Stimulated activated CD8-positive, alpha-beta memory T cell treated with anti-CD3 and anti-CD28 coated beads, Interleukin-4, amount 100 ng/mL, for 48 hours (primary cell): ENCODE data around the gene ENPP3.
"Not testable (repeated sequence)": the region's sequence is repeated elsewhere in the genome, so short reads cannot be mapped to it uniquely, and the experiment has no call there.

Source experiments
- DNase-seq: peaks from one replicate; pipeline ENCODE4 v3.0.0-alpha.2; 2020

ENPP3 gene

DNA sequence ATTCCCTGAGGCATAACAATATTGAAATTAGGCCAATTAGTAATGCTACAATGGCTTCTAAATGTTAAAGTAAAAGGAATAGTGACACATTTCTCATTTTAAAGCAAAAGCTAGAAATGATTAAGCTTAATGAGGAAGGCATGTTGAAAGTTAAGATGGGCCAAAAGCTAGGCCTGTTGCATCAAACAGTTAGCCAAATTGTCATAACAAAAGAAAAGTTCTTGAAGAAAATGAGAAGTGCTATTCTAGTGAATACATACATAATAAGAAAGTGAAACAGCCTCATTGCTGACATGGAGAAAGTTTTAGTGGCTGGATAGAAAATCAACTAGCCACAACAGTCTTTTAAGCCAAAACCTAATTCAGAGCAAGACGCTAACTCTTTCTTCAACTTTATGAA, 51.2 kb downstream of the ENPP3 start:
- no peak for DNase-seq

DNA sequence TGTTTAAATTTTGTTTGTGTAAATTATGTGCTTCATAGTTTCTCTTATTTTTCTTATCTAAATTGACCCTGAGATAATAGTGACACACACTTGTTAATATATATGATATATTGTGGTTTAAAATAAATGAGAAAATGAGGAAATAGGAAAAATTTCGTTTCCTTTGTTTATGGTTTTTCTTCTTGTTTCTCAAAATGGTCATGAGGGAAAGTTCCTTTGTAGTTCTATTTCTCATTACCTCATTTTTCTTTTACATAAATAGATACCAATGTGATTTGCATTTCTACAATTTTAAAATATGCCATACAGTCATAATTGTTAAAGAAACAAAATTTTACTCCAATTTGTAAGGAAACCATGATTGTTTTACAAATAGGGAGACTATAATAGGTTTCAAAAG, 54.9 kb downstream of the ENPP3 start:
- DNase-seq, result no peak

DNA sequence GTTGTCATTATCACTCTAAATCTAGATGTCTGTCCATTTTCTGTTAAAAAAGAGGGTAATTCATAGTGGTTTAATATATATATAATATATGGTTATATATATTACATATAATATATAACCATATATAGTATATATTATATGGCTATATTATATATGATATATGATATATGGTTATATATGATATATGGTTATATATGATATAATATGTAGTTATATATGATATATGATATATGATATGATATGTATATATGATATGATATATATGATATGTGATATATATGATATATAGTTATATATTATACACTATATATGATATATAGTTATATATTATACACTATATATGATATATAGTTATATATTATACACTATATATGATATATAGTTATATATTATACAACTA, 55.5 kb downstream of the ENPP3 start:
- DNase-seq, result no peak

DNA sequence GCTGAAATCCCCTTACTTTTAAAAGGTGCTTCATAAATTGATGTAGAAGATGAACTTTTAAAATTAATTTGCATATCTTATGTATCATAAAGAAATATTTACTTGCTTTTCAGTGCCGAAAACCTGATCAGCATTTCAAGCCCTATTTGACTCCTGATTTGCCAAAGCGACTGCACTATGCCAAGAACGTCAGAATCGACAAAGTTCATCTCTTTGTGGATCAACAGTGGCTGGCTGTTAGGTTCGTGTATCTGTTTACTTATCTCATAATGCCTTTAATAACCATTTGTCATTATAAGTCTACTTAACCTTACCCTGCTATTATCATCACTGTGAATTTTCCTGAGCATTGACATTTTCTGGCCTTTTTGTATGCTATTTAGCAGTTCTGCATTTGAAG, 56.3 kb downstream of the ENPP3 start:
- DNase-seq, result no peak

DNA sequence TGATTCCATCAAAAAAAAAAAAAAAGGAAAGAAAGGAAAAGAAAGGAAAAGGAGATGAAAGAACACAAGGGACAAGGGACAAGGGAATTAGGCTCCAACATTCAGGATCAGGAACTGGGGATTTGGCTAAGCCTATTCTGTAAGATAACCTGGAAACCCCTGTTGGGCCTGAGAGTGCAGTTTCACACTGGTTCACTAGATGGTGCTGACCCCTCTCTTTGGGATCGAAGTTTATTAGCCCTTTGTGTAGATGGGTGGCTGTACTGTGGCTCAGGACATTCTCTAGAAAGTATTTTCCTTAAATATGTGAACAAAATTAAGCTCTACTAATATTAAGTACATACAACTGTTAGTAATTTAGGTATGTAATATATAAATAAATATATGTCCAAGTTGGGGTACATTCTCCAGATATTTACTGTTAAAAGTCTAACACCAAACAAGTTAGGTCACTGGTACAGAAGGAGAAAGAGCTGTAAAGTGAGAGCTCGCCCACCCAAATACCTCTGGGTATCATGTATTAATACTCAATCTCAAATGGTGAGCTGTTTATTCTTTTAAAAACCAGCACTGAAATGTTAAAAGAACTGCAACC, 57.8 kb downstream of the ENPP3 start:
- peak; percentile 57 for DNase-seq

DNA sequence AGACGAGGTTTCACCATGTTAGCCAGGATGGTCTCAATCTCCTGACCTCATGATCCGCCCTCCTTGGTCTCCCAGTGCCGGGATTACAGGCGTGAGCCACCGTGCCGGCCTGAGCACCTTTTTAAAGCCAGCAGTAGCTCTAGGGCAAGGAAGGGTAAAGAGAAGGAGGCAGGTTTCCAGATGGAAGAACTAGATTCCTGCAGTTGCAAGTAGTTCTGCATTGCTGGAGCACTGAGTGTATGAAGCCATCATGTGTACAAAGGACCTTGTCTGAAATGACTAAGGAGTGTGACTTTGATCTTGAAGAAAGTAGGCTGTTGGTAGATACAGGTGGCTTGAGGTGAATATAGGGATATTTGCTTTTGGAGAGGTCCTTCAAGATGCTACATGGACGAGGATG, 59.9 kb downstream of the ENPP3 start:
- DNase-seq, result no peak

DNA sequence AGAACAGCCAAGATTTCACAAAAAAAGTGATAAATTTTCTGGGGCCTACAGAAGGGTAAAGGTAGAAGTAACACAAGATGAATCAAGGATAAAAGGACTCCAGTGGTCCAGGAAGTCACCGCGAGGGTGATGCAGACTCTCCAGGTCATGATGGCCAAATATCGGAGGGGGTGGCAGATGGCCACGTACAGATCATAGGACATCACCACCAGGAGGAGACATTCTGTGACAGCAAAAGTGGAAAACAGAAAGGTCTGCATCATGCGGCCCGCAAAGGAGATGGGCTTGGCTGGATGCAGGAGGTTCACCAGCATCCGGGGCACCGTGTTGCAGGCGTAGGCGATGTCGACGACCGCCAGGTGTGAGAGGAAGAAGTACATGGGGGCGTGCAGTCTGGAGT, 63.7 kb downstream of the ENPP3 start:
- not testable (repeated sequence) for DNase-seq

DNA sequence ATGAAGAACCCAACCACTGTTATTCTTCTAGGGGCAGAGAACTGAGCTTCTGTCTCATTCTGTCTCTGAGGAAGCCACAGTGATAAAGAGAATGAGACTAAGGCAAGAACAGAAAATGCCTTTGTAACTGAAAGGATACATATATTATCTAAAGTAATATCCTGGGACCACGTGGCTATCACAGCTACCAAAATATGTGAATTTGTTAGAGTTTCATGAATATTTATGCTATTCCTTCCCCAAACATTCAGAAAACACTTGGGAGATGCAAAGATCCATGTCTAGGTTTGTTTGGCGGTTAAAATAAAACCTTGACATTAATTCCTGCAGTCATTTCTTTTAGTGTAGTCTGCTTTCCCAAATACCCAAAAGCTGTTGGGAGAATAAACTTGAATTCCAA, 66.8 kb downstream of the ENPP3 start:
- DNase-seq, result not testable (repeated sequence)

DNA sequence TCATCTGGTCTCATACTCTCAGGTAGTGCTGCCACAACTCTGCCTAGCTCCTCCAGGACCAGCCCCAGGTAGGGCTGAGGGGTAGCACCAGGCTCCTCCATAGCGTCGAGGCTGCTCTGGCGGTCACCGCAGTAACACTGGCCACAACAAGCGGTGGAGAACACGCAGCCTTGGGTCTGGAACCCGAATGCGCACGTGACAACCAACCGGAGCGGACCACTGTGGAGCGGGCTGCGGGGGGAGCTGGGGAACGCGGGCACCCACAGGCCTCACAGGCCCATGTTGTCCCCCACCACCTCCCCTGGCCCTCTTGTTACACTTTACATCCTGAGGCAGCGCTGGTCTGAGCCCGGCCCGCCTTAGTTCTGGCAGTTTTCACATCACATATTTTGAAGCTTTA, 73.8 kb downstream of the ENPP3 start, which contains the start of gene CTAGE9:
TSS of gene CTAGE9 (minus strand) at position 101 of the 400 bp plus-strand sequence. CDS start at position 101, 0 bp downstream.
- DNase-seq, result not testable (repeated sequence)

DNA sequence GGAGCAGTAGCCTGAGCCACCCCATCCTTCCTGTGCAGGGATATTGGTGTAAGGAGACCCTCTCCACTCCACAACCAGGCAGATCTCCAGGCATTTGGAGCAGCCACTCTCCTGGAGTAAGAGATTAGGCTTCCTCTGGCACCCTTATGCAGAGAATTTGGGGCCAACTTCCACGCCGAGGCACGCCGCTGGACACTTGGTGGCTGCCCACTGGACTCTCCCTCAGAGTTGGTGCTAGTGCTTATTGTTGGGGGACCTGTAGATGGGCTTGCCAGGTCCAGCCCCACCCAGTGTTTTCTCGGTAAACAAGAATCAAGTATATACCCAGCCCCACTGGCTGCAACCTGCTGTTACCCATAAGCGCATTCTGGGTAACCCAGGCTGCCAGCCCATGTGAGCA, 78.5 kb downstream of the ENPP3 start:
- not testable (repeated sequence) for DNase-seq

DNA sequence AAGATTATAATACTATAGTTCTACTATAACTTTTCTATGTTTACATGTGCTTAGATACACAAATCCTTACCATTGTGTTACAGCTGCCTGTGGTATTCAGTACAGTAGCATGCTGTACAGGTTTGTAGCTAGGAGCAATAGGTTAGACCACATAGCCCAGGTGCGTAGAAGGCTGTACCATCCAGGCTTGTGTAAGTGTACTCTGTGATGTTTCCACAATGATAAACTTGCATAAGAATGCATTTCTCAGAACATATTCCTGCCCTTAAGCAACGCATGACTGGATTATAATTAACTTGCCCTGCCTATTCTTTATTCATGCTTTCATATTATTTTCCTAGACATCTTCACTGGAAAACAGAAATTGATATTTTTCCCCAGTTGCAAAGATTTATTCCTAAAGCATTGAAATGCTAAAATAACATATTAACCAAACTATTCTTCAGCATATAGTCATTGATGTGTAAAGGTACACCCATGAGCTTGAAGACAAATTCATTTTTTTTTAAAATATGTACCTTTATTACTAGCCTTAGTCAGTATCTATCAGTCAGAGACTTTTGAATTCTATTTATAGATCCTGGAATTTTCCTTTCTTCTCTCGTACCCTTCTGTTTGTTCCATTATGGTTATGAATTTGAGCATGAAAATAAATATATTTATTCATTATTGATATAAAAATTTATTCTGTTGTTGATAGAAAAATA, 80.9 kb downstream of the ENPP3 start:
- no peak for DNase-seq

DNA sequence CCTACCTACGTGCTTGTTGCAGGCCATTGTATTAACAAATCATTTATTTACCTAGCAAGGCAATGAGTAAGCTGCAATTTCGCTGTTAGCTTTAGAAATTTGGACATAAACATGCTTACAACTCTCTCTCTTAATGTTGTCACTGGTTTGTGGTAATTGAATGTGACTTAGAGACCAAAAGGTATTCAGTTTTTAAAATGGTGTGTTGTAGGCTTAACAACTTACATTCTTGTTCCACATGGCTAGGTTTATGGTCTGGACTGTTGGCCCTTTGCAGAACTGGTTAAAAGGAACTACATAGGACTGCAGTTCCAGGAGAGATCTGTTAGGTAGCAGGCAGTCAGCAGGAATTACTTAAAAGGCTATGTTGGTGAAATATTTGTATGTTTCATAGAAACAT, 84.1 kb downstream of the ENPP3 start:
- DNase-seq, result no peak

DNA sequence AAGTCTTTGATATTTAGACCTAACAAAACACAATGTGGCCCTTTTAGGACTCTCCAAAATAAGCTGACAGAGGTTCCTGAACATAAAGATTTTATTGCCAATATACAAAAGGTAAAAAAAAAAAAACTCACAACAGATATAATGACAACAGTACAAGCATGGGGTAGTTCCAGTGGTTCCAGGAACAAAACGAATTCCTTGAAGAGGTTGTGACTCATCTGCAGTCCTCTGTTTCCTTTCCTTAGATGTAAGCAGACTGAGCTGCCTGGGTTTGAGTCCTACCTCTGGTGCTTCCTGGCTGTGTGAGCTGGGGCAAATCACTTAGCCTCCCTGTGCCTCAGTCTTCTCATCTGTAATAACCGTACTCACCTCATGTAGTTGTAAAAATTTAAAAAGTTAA, 87.0 kb downstream of the ENPP3 start:
- DNase-seq, result no peak

DNA sequence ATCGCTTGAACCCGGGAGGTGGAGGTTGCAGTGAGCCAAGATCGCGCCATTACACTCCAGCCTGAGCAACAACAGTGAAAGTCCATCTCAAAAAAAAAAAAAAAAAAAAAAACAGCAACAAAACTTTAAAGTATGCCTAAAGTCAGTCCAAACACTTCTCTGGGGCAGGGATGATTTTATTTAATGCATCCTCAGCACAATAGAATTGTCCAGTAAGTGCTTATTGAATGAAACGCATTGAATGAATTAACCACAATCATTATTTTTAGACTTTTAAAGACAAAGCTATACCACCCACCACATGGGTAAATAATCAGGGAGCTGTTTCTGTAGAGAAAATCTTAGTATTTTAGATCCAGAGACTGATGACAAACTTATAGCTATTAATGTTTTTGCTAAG, 90.4 kb downstream of the ENPP3 start:
- DNase-seq, result no peak

DNA sequence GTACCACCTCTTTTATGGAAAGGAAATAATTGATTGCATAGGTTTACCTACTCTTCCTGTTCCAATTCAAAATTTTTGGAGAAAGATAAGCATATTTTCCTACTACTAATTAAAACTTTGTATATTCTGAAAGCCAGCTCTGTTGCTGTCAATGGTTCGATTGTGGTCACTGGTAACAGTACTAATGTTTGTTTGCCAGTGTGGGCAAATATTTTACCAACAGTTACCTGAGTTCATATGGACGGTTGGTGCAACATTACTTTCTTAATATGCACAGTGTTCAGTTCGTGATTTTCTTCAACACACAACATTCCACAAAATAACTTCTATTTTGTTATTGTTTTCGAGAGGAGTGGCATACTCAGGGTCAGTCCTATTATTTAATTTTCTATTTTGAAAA, 90.8 kb downstream of the ENPP3 start:
- DNase-seq, result no peak

DNA sequence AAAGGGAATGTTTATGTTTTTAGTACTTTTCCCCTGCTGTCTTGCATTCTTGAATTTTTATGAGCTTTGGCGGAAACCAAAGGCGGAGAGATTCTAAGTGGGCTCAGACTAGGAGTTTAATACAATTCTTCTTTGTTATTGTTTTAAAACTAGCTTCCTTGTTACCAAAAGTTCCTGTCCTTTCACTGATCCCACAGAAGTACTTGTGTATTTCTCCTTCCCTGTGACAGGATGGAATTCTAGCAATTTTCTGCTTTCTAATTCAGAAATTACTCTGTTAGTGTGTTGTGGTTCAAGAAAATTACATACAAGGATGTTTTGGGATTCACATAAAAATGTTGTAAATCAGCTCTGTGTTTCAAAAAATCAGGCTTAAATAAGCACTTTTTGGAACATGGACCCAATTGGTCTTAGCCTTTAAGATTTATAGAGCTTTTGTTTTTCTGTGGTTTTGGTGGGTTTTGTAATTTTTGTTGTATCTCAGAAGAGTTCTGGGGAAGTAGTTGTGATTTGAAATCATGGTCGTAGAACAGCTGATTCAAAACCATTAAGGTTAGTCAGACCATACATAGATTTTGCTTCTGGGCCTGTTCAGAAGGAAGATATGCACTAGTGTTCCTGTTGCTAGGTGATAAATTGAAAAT, 91.3 kb downstream of the ENPP3 start:
- DNase-seq, result no peak

DNA sequence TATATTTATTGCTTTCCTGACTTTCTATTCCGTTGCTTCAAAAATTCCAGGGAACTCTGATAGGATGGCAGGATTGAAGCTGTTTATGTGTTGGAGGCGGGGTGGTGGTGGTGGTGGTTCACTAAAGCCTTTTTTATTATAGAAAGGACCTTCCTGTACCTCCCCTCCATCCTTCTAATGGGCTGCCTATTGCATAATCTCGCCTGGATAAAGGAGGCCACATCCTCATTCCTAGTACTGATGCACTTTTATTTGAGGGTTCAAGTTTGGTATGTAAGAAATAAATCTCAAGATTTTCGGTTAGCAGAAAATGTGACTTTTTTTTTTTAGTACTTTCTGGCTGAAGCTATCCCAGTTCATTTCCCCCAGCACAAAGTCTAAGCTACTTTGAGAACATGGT, 92.4 kb downstream of the ENPP3 start:
- no peak for DNase-seq

DNA sequence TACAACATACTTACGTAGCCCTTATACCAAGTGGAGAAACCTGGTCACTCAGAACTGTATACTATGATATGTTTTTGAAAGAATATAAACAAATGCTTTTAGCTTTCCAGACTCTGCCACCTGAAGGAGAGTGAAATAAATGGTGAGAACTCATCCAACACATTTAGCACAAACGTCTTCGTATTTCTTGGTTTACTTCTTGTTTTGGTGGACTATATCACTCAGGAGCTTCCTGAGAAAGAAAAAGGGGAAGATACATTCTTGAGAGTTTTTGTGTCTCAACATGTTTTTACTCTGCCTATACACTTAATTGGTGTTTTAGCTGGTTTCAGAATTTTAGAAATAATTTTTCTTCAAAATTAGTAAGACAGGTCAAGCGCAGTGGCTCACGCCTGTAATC, 93.2 kb downstream of the ENPP3 start:
- no peak for DNase-seq

DNA sequence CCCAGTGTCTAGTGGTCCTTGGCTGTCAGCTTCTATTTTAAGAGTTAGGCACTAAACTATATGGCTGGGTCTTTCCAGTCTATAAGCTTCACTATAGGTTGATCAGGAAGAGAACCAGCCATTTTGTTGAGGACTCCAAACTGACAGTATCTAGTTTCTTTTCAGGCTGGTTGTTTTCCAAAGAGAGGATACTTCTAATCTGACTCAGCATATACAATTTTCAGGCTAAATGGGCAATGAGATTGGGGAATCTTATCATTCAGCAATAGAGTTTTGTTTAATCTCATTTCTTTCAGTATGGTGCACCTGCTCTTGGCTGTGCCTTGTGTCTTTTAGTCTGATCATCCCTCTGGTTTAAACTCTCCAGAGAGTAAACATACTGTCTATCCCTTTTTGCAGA, 94.1 kb downstream of the ENPP3 start:
- no peak for DNase-seq

DNA sequence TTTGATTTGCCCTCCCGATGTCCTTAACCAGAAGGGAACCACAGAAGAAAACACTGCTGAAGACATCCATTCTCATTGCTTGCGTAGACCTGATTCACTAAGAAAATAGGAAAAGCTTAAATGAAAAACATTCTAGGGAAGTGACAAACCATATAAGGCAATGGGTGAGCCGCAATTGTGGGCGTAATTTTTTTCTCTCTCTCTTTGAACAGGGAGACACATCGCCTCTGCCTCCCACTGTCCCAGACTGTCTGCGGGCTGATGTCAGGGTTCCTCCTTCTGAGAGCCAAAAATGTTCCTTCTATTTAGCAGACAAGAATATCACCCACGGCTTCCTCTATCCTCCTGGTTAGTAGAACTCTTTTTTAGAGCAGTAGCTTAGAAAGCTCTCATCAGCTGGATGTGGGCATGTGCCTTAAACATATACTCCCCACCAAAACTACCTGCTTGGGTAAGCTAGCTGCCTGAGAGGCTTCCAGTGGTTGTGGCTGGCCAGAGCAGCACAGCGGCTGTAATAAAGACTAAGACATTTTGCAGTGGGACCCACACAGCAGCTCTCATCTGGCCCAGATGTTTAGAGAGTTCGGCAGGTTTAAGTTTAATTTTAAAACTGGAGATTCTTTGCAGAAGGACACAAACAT, 96.4 kb downstream of the ENPP3 start:
- DNase-seq, result no peak

DNA sequence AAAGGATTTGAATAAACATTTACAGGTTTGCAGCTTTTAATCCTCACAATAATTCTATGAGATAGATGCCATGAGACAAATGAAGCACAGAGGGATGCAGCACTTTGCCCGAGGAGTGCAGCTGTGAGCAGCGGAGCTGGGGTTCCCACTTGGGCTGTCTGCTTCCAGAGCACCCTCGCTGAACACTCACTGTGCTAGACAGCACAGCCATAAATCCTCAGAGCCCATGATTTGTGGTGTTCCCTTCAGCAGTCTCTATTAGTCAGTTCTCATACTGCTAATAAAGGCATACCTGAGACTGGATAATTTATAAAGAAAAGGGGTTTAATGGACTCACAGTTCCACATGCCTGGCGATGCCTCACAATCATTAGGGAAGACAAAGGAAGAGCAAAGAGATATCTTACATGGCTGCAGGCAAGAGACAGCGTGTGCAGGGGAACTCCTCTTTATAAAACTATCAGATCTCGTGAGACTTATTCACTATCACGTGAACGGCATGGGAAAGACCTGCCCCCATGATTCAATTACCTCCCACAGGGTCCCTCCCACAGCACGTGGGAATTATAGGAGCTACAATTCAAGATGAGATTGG, 99.0 kb downstream of the ENPP3 start:
- DNase-seq, result no peak

DNA sequence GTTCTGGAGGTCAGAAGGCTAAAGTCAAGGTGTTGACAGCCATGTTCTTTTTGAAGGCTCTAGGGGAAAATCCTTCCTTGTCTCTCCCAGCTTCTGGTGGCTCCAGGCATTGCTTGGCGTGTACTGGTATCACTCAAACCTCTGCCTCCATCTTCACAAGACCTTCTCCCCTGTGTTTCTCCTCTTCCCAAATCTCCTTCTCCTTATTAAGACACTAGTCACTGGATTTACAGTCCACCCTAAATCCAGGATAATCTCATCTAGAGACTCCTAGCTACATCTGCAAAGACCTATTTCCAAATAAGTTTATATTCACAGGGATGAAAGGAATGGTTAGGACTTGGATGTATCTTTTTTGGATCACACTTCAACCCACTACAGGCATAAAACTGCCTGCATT, 99.7 kb downstream of the ENPP3 start:
- no peak for DNase-seq

DNA sequence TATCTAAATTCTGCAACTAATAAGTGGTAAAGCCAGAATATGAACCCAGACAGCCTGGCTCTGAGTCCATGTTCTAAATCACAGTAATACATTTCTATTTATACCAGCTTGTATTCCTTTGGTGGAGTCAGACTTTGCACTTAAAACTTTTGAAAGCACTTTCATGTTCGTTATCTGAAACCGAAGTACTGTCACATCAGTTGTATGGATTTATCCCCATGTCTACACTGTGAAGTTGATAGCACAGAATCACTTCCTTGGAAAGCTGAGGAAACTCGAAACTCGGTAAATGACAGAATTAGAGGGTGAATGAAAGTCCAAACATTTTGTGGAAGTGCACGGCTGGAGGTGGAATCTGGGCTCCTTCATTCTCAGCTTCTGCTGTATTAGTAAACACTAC, 102.0 kb downstream of the ENPP3 start:
- no peak for DNase-seq

DNA sequence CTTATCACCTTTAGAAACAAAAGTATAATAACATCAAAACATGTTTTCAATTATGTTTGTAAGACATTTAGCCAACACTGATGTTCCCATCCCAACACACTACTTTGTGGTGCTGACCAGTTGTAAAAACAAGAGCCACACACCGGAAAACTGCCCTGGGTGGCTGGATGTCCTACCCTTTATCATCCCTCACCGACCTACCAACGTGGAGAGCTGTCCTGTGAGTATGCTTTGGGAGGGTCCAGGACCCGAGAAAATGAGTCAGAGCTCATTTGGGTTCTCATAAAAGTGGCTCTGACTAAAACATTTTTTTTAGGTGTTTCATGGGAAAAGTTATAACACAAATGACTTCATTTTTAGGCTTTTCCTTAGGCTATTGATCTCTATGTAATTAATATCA, 103.1 kb downstream of the ENPP3 start:
- no peak for DNase-seq
